ENCODE data around the gene EGLN3. TPM values are rescaled to one million over a fixed set of nuclear protein-coding genes. Genes with fewer than 3 reads are reported as not detected.

The EGLN3 gene
- total and polyA plus RNA-seq, 2 of the 13 experiments (the other 11 are each of a cell fraction or from before 2014, with no cell fraction given), result 0.18 to 27.3 TPM

DNA sequence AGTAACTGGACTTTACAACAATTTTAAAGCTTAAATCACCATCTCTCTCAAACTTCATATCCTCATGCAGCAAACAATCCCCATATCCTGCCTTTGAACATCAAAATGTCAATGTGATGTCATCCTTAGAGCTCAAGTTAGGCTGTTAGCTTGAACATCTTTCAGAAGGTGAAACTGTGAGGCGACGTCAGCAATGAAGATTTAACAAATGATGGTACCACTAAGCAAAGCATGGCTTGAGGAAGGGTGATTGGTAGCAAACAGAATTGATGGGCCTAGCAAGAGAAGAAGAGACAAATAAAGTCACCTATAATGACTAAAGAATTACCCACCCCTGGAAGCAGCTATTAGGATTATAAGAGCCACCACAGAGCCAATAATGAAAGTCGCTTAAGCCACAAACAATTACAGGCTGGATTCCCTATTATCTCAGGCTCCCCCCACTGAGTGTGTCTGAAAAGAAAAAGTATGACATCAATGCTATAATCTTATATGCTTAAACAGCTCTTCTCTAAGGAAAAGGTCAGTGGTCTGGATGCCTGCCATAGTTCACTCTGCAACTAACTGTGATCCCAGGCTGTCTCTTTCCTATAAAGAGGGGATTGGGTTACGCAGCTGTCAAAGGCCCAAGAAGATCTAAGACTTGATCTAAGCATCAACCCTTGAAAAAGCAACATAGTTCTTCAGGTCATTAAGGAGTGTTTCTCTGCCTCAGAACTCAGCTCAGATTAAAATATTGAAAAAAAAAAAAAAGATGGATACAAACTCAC lies 18.1 kb downstream of the EGLN3 start:
- no peak overlapping the region for H3K4me3 ChIP-seq (replicated peaks in 1 of 3; ENCODE audit: insufficient read depth in 1 of 3, low read depth in 2 of 3, low read length in 3 of 3)
- peaks cover under 1% of the 10 kb centered on the region for H3K79me2 ChIP-seq (ENCODE audit: insufficient read depth, low read length)
- BruUV-seq (replicated peaks), result no TSS peak

DNA sequence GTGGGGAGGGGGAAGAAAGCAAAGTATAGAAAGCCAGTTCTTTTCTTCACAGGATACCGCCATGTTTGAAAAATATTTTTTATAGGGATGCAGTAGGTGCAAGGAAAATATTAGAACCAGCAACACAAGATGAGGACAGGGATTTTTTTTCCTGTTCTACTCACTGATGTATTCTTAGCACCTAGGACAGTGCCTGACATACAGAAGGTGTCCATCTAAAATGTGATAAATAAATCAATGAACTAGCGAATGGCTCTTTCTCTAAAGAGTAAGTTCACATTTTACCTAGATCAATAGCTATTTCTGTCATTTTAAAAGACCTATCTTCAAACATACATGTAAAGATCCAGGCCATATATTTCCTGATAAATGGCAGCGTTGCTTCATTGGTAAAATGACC lies 18.8 kb downstream of the EGLN3 start:
- H3K27ac ChIP-seq (ENCODE audit: extremely low read length, insufficient read depth, low read length), result no peak overlapping the region
- no peaks in the 10 kb centered on the region for H3K9me3 ChIP-seq (ENCODE audit: low read length)
- ChIA-PET POLR2A (no interaction called here), CTCF (ENCODE audit: low intra/inter-chr PET ratio, low total read pairs) (no interaction called here)
- in situ Hi-C loops (cut with HindIII; ENCODE audit: extremely low pct_ligation_motif_present, low pct_unique_long_range_greater_than_20kb) (no loop called here), intact Hi-C loops (cut with micrococcal nuclease; ENCODE audit: unreplicated experiment) (no loop called here)
- no peak for ATAC-seq
- peaks cover 10% of the 10 kb centered on the region for H3K4me1 ChIP-seq (ENCODE audit: insufficient read depth, low read length)
- no peak for DNase-seq (ENCODE audit: low spot score)
- TF ChIP-seq, protein P1, sequence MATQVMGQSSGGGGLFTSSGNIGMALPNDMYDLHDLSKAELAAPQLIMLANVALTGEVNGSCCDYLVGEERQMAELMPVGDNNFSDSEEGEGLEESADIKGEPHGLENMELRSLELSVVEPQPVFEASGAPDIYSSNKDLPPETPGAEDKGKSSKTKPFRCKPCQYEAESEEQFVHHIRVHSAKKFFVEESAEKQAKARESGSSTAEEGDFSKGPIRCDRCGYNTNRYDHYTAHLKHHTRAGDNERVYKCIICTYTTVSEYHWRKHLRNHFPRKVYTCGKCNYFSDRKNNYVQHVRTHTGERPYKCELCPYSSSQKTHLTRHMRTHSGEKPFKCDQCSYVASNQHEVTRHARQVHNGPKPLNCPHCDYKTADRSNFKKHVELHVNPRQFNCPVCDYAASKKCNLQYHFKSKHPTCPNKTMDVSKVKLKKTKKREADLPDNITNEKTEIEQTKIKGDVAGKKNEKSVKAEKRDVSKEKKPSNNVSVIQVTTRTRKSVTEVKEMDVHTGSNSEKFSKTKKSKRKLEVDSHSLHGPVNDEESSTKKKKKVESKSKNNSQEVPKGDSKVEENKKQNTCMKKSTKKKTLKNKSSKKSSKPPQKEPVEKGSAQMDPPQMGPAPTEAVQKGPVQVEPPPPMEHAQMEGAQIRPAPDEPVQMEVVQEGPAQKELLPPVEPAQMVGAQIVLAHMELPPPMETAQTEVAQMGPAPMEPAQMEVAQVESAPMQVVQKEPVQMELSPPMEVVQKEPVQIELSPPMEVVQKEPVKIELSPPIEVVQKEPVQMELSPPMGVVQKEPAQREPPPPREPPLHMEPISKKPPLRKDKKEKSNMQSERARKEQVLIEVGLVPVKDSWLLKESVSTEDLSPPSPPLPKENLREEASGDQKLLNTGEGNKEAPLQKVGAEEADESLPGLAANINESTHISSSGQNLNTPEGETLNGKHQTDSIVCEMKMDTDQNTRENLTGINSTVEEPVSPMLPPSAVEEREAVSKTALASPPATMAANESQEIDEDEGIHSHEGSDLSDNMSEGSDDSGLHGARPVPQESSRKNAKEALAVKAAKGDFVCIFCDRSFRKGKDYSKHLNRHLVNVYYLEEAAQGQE (IDR thresholded peaks at IDR 0.05; ENCODE audit: borderline replicate concordance in 1 of 2, low read depth in 1 of 2, low read length in 2 of 2), result 0 out of 4 replicates have a peak, but pooled peaks of 1 of the 2 experiments have one; percentile 14
- TF ChIP-seq, protein P2, sequence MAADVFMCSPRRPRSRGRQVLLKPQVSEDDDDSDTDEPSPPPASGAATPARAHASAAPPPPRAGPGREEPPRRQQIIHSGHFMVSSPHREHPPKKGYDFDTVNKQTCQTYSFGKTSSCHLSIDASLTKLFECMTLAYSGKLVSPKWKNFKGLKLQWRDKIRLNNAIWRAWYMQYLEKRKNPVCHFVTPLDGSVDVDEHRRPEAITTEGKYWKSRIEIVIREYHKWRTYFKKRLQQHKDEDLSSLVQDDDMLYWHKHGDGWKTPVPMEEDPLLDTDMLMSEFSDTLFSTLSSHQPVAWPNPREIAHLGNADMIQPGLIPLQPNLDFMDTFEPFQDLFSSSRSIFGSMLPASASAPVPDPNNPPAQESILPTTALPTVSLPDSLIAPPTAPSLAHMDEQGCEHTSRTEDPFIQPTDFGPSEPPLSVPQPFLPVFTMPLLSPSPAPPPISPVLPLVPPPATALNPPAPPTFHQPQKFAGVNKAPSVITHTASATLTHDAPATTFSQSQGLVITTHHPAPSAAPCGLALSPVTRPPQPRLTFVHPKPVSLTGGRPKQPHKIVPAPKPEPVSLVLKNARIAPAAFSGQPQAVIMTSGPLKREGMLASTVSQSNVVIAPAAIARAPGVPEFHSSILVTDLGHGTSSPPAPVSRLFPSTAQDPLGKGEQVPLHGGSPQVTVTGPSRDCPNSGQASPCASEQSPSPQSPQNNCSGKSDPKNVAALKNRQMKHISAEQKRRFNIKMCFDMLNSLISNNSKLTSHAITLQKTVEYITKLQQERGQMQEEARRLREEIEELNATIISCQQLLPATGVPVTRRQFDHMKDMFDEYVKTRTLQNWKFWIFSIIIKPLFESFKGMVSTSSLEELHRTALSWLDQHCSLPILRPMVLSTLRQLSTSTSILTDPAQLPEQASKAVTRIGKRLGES (CRISPR knock-in tag; IDR thresholded peaks at IDR 0.05; ENCODE audit: borderline replicate concordance), result no peak
- H3K27me3 ChIP-seq (ENCODE audit: control insufficient read depth in 1 of 2, insufficient read depth in 2 of 2, low read length in 2 of 2), result no peaks in the 10 kb centered on the region
- no peaks in the 10 kb centered on the region for H3K79me2 ChIP-seq (ENCODE audit: insufficient read depth, low read length)
- WGBS (ENCODE audit: low lambda C conversion rate), result 35% methylated on average over 3 of the region's 3 CpGs
- H3K4me3 ChIP-seq (replicated peaks in 1 of 3; ENCODE audit: insufficient read depth in 1 of 3, low read depth in 2 of 3, low read length in 3 of 3), result no peak overlapping the region
- no TSS peak for BruUV-seq (replicated peaks)
- FAIRE-seq, result no peak
- no peak overlapping the region for H3K9ac ChIP-seq (ENCODE audit: insufficient read depth, low read depth, low read length)
- no peaks in the 10 kb centered on the region; a peak in 1 of 5 replicates for H3K36me3 ChIP-seq (replicated peaks in 1 of 2; ENCODE audit: control insufficient read depth in 1 of 2, insufficient read depth in 2 of 2, low read length in 2 of 2)
- H3K4me2 ChIP-seq (ENCODE audit: low read depth, low read length), result no peak overlapping the region
- no peaks in the 10 kb centered on the region; the same call in 1 of the 2 replicates for H4K20me1 ChIP-seq (ENCODE audit: insufficient read depth, low read length)
- no peak overlapping the region for H2AFZ ChIP-seq (ENCODE audit: low read length)

More for the DNA sequence above, 18.1 kb downstream of the EGLN3 start:
- peaks cover 17% of the 10 kb centered on the region for H3K4me1 ChIP-seq (ENCODE audit: insufficient read depth, low read length)
- POLR2A ChIA-PET, result no interaction called here
- no peaks in the 10 kb centered on the region for H3K27me3 ChIP-seq (ENCODE audit: control insufficient read depth in 1 of 2, insufficient read depth in 2 of 2, low read length in 2 of 2)
- H3K36me3 ChIP-seq (replicated peaks in 1 of 2; ENCODE audit: control insufficient read depth in 1 of 2, insufficient read depth in 2 of 2, low read length in 2 of 2), result no peaks in the 10 kb centered on the region; a peak in 1 of 5 replicates
- H3K9me3 ChIP-seq (ENCODE audit: low read length), result no peaks in the 10 kb centered on the region
- in situ Hi-C loops (cut with HindIII; ENCODE audit: extremely low pct_ligation_motif_present, low pct_unique_long_range_greater_than_20kb), result no loop called here
- FAIRE-seq (no peak), ATAC-seq (no peak), DNase-seq (ENCODE audit: low spot score) (no peak)
- no peak overlapping the region for H3K4me2 ChIP-seq (ENCODE audit: low read depth, low read length)
- CTCF ChIA-PET (ENCODE audit: low intra/inter-chr PET ratio, low total read pairs), result no interaction called here
- 78% methylated on average over 4 of the region's 4 CpGs for WGBS (ENCODE audit: low lambda C conversion rate)
- H3K9ac ChIP-seq (ENCODE audit: insufficient read depth, low read depth, low read length), result no peak overlapping the region
- no peaks in the 10 kb centered on the region; the same call in 1 of the 2 replicates for H4K20me1 ChIP-seq (ENCODE audit: insufficient read depth, low read length)
- TF ChIP-seq EZH2 (conservative IDR thresholded peaks at IDR 0.05; ENCODE audit: low read depth, low read length), result peak; percentile 56; the same call in 1 of the 2 replicates
- 0 out of 2 replicates have a peak, but pooled peaks have one; percentile 5 for TF ChIP-seq FOXA1 (IDR thresholded peaks at IDR 0.05)
- TF ChIP-seq FOXA1 (CRISPR knock-in tag; IDR thresholded peaks at IDR 0.05), result no peak
- peak; percentile 77 for TF ChIP-seq ATF7 (IDR thresholded peaks at IDR 0.05)
- no peak for TF ChIP-seq ATF7 (CRISPR knock-in tag; IDR thresholded peaks at IDR 0.05)
- 0 out of 2 replicates have a peak, but pooled peaks have one; percentile 25 for TF ChIP-seq RNF2 (conservative IDR thresholded peaks at IDR 0.05; ENCODE audit: low read depth)
- peak; percentile 60 for TF ChIP-seq CREB1 (IDR thresholded peaks at IDR 0.05)
- no peak for TF ChIP-seq CREB1 (CRISPR knock-in tag; IDR thresholded peaks at IDR 0.05)
- TF ChIP-seq, protein P3, sequence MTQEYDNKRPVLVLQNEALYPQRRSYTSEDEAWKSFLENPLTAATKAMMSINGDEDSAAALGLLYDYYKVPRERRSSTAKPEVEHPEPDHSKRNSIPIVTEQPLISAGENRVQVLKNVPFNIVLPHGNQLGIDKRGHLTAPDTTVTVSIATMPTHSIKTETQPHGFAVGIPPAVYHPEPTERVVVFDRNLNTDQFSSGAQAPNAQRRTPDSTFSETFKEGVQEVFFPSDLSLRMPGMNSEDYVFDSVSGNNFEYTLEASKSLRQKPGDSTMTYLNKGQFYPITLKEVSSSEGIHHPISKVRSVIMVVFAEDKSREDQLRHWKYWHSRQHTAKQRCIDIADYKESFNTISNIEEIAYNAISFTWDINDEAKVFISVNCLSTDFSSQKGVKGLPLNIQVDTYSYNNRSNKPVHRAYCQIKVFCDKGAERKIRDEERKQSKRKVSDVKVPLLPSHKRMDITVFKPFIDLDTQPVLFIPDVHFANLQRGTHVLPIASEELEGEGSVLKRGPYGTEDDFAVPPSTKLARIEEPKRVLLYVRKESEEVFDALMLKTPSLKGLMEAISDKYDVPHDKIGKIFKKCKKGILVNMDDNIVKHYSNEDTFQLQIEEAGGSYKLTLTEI (CRISPR knock-in tag; conservative IDR thresholded peaks at IDR 0.05), result no peak
- H2AFZ ChIP-seq (ENCODE audit: low read length), result no peak overlapping the region
- intact Hi-C loops (cut with micrococcal nuclease; ENCODE audit: unreplicated experiment), result no loop called here
- H3K27ac ChIP-seq (ENCODE audit: extremely low read length, insufficient read depth, low read length), result no peak overlapping the region
